Immature natural killer cell (primary cell): ENCODE measurements around the gene CSH2. TPM values are rescaled to one million over a fixed set of nuclear protein-coding genes. Genes with fewer than 3 reads are reported as not detected.
"Not testable (repeated sequence)": the region's sequence is repeated elsewhere in the genome, so short reads cannot be mapped to it uniquely, and the experiment has no call there.

Experiments
- DNase-seq, 3 donors: peaks; one replicate each; pipeline ENCODE4 v3.0.0; 2022; ENCODE audit warnings: mixed read lengths in 1 of 3
- H3K27ac Mint-ChIP-seq, 6 donors: one replicate each; pipeline ENCODE4 v1.8.0; 2020; ENCODE audit warnings: mixed read lengths in 6 of 6, mild to moderate bottlenecking in 5 of 6, inconsistent platforms in 4 of 6, moderate library complexity in 3 of 6
- H3K27me3 Mint-ChIP-seq, 3 donors: one replicate each; pipeline ENCODE4 v1.8.0; 2020 to 2021; ENCODE audit warnings: low read depth in 3 of 3, mild to moderate bottlenecking in 3 of 3, mixed read lengths in 3 of 3, moderate library complexity in 3 of 3, inconsistent platforms in 1 of 3
- H3K36me3 Mint-ChIP-seq, 3 donors: one replicate each; pipeline ENCODE4 v1.8.0; 2020; ENCODE audit warnings: mixed read lengths in 3 of 3, inconsistent platforms in 2 of 3, mild to moderate bottlenecking in 2 of 3
- H3K4me1 Mint-ChIP-seq, 2 donors: one replicate each; pipeline ENCODE4 v1.8.0; 2020; ENCODE audit warnings: inconsistent platforms in 2 of 2, mild to moderate bottlenecking in 2 of 2, mixed read lengths in 2 of 2, moderate library complexity in 1 of 2
- H3K4me3 Mint-ChIP-seq, 5 donors: one replicate each; pipeline ENCODE4 v1.8.0; 2020; ENCODE audit warnings: mild to moderate bottlenecking in 5 of 5, mixed read lengths in 5 of 5, inconsistent platforms in 3 of 5, moderate library complexity in 3 of 5
- H3K9me3 Mint-ChIP-seq, 6 donors: one replicate each; pipeline ENCODE4 v1.8.0; 2020; ENCODE audit warnings: mild to moderate bottlenecking in 6 of 6, mixed read lengths in 6 of 6, inconsistent platforms in 4 of 6, moderate library complexity in 3 of 6
- polyA plus RNA-seq, 3 donors: library from polyadenylated mRNA; unstranded; fragments of 300-500 nt; fragmentation: Illumina TruSeq; gene quantifications; one replicate each; pipeline ENCODE4 v1.2.3, GENCODE V29; 2021

CSH2 gene
- polyA plus RNA-seq, 3 donors from 2014 or later = not detected

GRCh38 chr17:63882626-63883126 is 9.2 kb upstream of the CSH2 start:
- H3K27ac Mint-ChIP-seq, H3K4me3 Mint-ChIP-seq, H3K27me3 Mint-ChIP-seq, DNase-seq, H3K4me1 Mint-ChIP-seq, H3K36me3 Mint-ChIP-seq, H3K9me3 Mint-ChIP-seq: not testable (repeated sequence)

GRCh38 chr17:63881935-63882601 is 8.6 kb upstream of the CSH2 start, which contains the start of gene GH2:
TSS of gene GH2 (minus strand) at chr17:63881944. CDS start at chr17:63881801, 143 bp downstream.
- H3K9me3 Mint-ChIP-seq = no peaks in the 10 kb centered on the region

GRCh38 chr17:63881337-63881736 is 7.9 kb upstream of the CSH2 start:
- H3K27me3 Mint-ChIP-seq, H3K27ac Mint-ChIP-seq, H3K9me3 Mint-ChIP-seq, H3K4me1 Mint-ChIP-seq, H3K4me3 Mint-ChIP-seq, DNase-seq, H3K36me3 Mint-ChIP-seq: not testable (repeated sequence)

More at GRCh38 chr17:63881935-63882601, 8.6 kb upstream of the CSH2 start, which contains the start of gene GH2:
- peaks cover 0 to 6% (median 2%) of the 10 kb centered on the region in 3 donors for H3K27me3 Mint-ChIP-seq
- H3K36me3 Mint-ChIP-seq = no peaks in the 10 kb centered on the region
- no peak within 1 kb of the TSS for H3K27ac Mint-ChIP-seq
- peaks cover 0 to 2% of the 10 kb centered on the region in 2 donors for H3K4me1 Mint-ChIP-seq
- peak; percentile 27 to 46 (median 35) for DNase-seq
- no peak within 1 kb of the TSS for H3K4me3 Mint-ChIP-seq

- Mint-ChIP-seq H3K4me3 (no peak overlapping the region), H3K27ac (no peak overlapping the region), H3K9me3 (no peaks in the 10 kb centered on the region), H3K36me3 (no peaks in the 10 kb centered on the region), H3K4me1 (peaks cover 0 to 2% of the 10 kb centered on the region in 2 donors), H3K27me3 (peaks cover 0 to 6% (median 2%) of the 10 kb centered on the region in 3 donors)
- DNase-seq = no peak
These were observed 7.2 kb upstream of the CSH2 start for GRCh38 chr17:63880706-63881105.

- H3K4me3 Mint-ChIP-seq, H3K4me1 Mint-ChIP-seq, H3K36me3 Mint-ChIP-seq, DNase-seq, H3K9me3 Mint-ChIP-seq, H3K27ac Mint-ChIP-seq, H3K27me3 Mint-ChIP-seq: not testable (repeated sequence)
These were observed 4.9 kb upstream of the CSH2 start for GRCh38 chr17:63878413-63878812.

- not testable (repeated sequence) for H3K9me3 Mint-ChIP-seq, H3K27ac Mint-ChIP-seq, H3K27me3 Mint-ChIP-seq, H3K36me3 Mint-ChIP-seq, DNase-seq, H3K4me1 Mint-ChIP-seq, H3K4me3 Mint-ChIP-seq
These were observed 1.2 kb upstream of the CSH2 start for GRCh38 chr17:63874693-63875092.

- H3K27me3 Mint-ChIP-seq, H3K27ac Mint-ChIP-seq, H3K4me1 Mint-ChIP-seq, H3K4me3 Mint-ChIP-seq, H3K36me3 Mint-ChIP-seq, DNase-seq, H3K9me3 Mint-ChIP-seq: not testable (repeated sequence)
These were observed 667 bp upstream of the CSH2 start for GRCh38 chr17:63874061-63874626.

- H3K4me1 Mint-ChIP-seq, H3K27me3 Mint-ChIP-seq, H3K36me3 Mint-ChIP-seq, DNase-seq, H3K27ac Mint-ChIP-seq, H3K9me3 Mint-ChIP-seq, H3K4me3 Mint-ChIP-seq: not testable (repeated sequence)
These were observed 1.7 kb downstream of the CSH2 start for GRCh38 chr17:63871646-63872365.

- not testable (repeated sequence) for H3K9me3 Mint-ChIP-seq, H3K27me3 Mint-ChIP-seq, H3K4me1 Mint-ChIP-seq, H3K4me3 Mint-ChIP-seq, DNase-seq, H3K27ac Mint-ChIP-seq, H3K36me3 Mint-ChIP-seq
These were observed 3.2 kb downstream of the CSH2 start for GRCh38 chr17:63870292-63870665.

GRCh38 chr17:63869491-63870291 is 3.8 kb downstream of the CSH2 start:
- DNase-seq, H3K27ac Mint-ChIP-seq, H3K4me1 Mint-ChIP-seq, H3K27me3 Mint-ChIP-seq, H3K36me3 Mint-ChIP-seq, H3K9me3 Mint-ChIP-seq, H3K4me3 Mint-ChIP-seq: not testable (repeated sequence)

- not testable (repeated sequence) for H3K36me3 Mint-ChIP-seq, H3K27ac Mint-ChIP-seq, H3K4me3 Mint-ChIP-seq, H3K27me3 Mint-ChIP-seq, H3K9me3 Mint-ChIP-seq, H3K4me1 Mint-ChIP-seq, DNase-seq
These were observed 6.9 kb downstream of the CSH2 start for GRCh38 chr17:63866625-63867024.

- no peak overlapping the region for H3K27ac Mint-ChIP-seq
- no peak overlapping the region for H3K4me3 Mint-ChIP-seq
- H3K27me3 Mint-ChIP-seq = no peaks in the 10 kb centered on the region
- DNase-seq = no peak
- no peaks in the 10 kb centered on the region for H3K4me1 Mint-ChIP-seq
- H3K9me3 Mint-ChIP-seq = no peaks in the 10 kb centered on the region
- H3K36me3 Mint-ChIP-seq = no peaks in the 10 kb centered on the region
These were observed 14.2 kb downstream of the CSH2 start for GRCh38 chr17:63859257-63859656.

GRCh38 chr17:63856425-63856824 is 17.1 kb downstream of the CSH2 start:
- not testable (repeated sequence) for DNase-seq, H3K4me3 Mint-ChIP-seq, H3K27ac Mint-ChIP-seq, H3K4me1 Mint-ChIP-seq, H3K27me3 Mint-ChIP-seq, H3K9me3 Mint-ChIP-seq, H3K36me3 Mint-ChIP-seq

- DNase-seq = no peak
- Mint-ChIP-seq H3K9me3 (no peaks in the 10 kb centered on the region), H3K4me1 (no peaks in the 10 kb centered on the region), H3K27ac (no peak overlapping the region), H3K27me3 (no peaks in the 10 kb centered on the region), H3K4me3 (no peak overlapping the region), H3K36me3 (no peaks in the 10 kb centered on the region)
These were observed 18.3 kb downstream of the CSH2 start for GRCh38 chr17:63855185-63855584.
